VCaP (cell line): ENCODE measurements around the gene BYSL.

Experiments used
- H3K27ac ChIP-seq: fragments of 450-650 bp; 2 replicates; pipeline ENCODE4 v1.5.1; 2017
- CTCF ChIP-seq: fragments of 450-650 bp; conservative IDR thresholded peaks from 2 replicates; pipeline ENCODE4 v1.5.1; 2017; ENCODE audit warnings: mild to moderate bottlenecking, moderate library complexity

The BYSL gene

GRCh38 chr6:41917528-41917927, 3.8 kb upstream of the BYSL start:
- no peak for TF ChIP-seq CTCF
- H3K27ac ChIP-seq, result no peak overlapping the region

- peak overlapping the region; percentile 87 for H3K27ac ChIP-seq
- no peak for TF ChIP-seq CTCF
Observed at GRCh38 chr6:41921712-41921998, 356 bp downstream of the BYSL start.

- H3K27ac ChIP-seq, result peak overlapping the region; percentile 87
Observed at GRCh38 chr6:41922154-41922553, 855 bp downstream of the BYSL start.

GRCh38 chr6:41927253-41927652, 6.0 kb downstream of the BYSL start:
- no peak overlapping the region for H3K27ac ChIP-seq
- TF ChIP-seq CTCF, result no peak

More at GRCh38 chr6:41922154-41922553, 855 bp downstream of the BYSL start:
- no peak for TF ChIP-seq CTCF

- no peak overlapping the region for H3K27ac ChIP-seq
Observed at GRCh38 chr6:41929924-41930323, 8.6 kb downstream of the BYSL start.

GRCh38 chr6:41931792-41932191, 10.5 kb downstream of the BYSL start:
- H3K27ac ChIP-seq, result no peak overlapping the region
- TF ChIP-seq CTCF, result no peak

More at GRCh38 chr6:41929924-41930323, 8.6 kb downstream of the BYSL start:
- TF ChIP-seq CTCF, result no peak

GRCh38 chr6:41932378-41932777, 11.1 kb downstream of the BYSL start:
- TF ChIP-seq CTCF, result no peak
- no peak overlapping the region for H3K27ac ChIP-seq
